ENCODE data around the gene RORC. TPM values are rescaled to one million over a fixed set of nuclear protein-coding genes. Genes with fewer than 3 reads are reported as not detected.
"Not testable (repeated sequence)": the region's sequence is repeated elsewhere in the genome, so short reads cannot be mapped to it uniquely, and the experiment has no call there.

The RORC gene
- total RNA-seq, 1 donor from 2014 or later: 0.10 TPM

DNA sequence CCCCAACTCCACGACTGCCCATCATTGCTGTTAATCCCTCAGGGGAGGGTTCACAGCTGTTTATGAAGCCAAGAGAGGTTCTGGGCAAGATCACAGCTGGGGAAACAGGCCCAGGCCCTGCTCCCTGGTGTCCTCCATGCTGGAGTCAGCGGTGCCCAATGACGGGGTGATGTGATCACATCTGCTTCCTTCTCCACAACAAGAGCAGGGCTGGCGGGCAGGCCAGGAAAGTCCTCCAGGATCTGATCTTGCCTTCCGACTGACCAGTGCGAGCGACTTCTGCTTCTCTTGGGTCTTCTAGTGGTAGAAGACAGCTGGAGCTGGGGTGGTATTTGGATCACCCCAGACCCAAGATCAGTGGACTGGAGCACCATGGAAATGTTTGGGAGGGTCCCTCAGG is 25.4 kb downstream of the RORC start:
- DNase-seq (ENCODE audit: low spot score): peak; percentile 89

- DNase-seq (ENCODE audit: low spot score): peak; percentile 53
These were observed 26.4 kb downstream of the RORC start, which contains the start of gene LINGO4 for GRCh38 chr1:151805066-151805820. LINGO4 (minus strand) TSS chr1:151805419; CDS start chr1:151802704, 2,715 bp downstream.

DNA sequence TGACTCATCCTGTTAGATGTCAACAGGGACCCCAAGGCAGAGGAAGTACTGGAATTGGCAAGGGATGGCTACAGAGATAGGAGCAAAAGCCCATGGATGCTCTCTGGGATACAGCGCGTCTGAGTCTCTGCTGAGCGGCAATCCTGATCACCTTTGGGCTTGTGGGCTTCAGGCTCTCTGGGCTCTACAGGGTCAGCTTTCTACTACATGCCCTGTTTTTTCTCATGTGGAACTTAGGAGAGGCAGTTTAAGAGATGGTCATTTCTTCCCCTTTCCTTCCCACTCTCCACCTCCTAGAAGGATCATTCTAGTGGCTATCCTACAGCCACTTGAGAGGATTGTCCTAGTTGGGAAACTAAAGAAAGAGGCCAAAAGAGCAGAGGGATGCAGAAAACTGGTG is 27.7 kb downstream of the RORC start:
- no peak for DNase-seq (ENCODE audit: low spot score)

- no peak for DNase-seq (ENCODE audit: low spot score)
These were observed 28.4 kb downstream of the RORC start for GRCh38 chr1:151803164-151803563.

GRCh38 chr1:151802372-151802771 is 29.2 kb downstream of the RORC start:
- DNase-seq (ENCODE audit: low spot score): no peak

GRCh38 chr1:151801846-151802245 is 29.8 kb downstream of the RORC start:
- DNase-seq (ENCODE audit: low spot score): no peak

DNA sequence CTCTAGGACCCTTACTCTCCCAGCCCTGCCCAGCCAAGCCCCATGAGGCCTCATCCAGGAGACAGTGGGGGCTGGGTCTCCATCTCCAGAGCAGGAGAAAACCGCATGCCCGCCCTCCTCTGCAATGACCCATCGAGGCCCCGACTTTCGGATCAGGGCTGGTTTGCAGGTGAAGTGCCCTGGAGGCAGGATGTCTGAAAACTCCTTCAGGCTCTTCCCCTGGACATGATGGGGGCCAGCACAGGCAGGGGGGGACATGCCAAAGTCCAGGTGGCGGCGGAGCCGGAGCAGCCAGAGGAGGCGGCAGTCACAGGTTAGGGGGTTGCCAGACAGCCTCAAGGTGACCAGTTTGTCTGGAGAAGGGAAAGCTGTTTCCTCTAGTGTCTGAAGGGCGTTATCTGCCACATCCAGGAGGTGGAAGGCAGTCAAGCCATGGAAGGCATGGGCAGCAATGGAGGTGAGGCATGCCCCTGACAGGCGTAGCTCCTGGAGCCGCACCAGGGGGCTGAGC is 30.2 kb downstream of the RORC start:
- DNase-seq (ENCODE audit: low spot score): no peak

DNA sequence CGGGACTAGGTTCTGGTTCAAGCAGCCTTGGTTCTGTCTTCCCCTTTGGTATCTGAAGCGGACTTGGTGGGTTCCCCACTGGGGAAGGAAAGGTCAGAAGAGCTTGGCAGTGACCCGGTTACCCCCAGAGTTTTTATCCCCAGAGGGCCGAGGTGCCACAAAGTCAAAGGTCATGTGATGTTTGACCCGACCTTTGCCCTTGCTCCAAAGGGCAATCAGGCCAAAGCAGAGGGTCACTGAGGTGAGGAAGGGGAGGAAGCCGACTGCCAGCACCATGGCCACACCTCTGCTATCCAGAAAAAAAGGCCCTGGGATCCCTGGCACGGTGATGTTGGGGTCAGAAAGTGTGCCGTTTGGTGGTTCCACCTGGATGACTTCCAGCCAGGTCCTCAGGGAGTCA is 30.8 kb downstream of the RORC start:
- no peak for DNase-seq (ENCODE audit: low spot score)

- no peak for DNase-seq (ENCODE audit: low spot score)
These were observed 32.2 kb downstream of the RORC start for GRCh38 chr1:151799179-151800022.

- no peak for DNase-seq (ENCODE audit: low spot score)
These were observed 33.0 kb downstream of the RORC start for GRCh38 chr1:151798571-151798970.

- no peak for DNase-seq (ENCODE audit: low spot score)
These were observed 40.5 kb downstream of the RORC start for GRCh38 chr1:151790940-151791651.

DNA sequence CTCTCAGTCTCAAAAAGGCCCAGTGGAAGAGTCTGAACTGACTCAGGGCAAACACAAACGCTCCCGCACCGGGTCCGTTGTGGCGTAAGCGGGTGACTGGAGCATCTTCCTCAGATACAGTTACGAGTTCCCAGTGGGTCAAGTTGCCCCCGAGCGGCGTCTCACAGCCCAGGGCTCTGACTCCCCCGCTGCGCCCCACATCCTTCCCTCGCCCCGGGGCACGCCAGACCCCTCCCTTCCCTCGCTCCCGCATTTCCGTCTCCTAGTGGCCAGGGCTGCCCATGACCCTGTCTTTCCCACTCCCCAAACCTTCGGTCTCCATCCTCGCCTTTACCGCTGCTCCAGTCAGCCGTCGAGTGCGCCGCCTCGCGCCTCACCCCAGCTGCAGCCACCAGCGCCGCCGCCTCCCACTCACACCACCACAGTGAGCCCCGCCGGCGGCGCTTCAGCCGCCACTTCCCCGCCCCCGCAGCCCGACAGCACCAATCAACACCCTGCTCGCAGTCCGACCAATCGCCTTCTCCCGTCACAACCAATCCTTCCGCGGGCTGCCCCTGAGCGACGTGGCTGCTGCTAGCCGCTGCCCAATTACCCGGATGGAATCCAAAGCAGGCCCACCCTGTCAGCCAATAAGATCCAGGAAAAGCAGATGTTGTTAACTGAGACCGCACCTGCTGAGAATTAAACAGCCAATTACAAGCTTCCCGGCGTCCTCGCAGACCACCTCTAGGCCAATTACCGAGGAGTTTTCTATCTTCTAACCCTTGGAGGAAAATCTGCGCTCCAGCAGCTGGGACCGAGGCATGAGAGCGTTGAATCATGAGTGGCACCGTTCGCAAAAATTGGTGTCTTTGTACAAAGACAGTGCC is 41.3 kb downstream of the RORC start, which contains the start of gene TDRKH:
Gene TDRKH, minus strand, starts transcription at position 430 of the 869 bp plus-strand sequence. CDS start 7,478 bp downstream, outside the sequence.
- DNase-seq (ENCODE audit: low spot score): peak; percentile 98

GRCh38 chr1:151787689-151788088 is 43.9 kb downstream of the RORC start:
- DNase-seq (ENCODE audit: low spot score): no peak

DNA sequence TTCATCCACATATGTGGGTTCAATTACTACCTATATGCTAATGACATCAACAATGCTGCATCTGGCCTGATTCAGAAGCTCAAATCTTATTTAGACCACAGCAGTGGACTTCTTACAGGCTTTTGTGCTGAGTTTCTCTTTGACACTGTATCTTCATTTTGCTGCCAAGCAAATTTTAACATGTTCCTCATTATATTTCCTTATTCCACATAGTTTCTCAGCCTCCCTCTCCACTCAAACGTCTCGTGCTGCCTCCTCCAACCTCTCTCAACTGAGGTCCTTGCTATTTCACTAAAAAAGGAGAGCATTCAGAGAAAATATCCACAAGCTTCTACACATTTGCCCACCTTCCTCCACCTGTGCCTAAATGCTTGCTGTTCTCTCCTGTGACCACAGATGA is 47.8 kb downstream of the RORC start:
- DNase-seq (ENCODE audit: low spot score): no peak

- no peak for DNase-seq (ENCODE audit: low spot score)
These were observed 48.9 kb downstream of the RORC start for GRCh38 chr1:151782741-151783140.

GRCh38 chr1:151782026-151782425 is 49.6 kb downstream of the RORC start:
- not testable (repeated sequence) for DNase-seq (ENCODE audit: low spot score)

DNA sequence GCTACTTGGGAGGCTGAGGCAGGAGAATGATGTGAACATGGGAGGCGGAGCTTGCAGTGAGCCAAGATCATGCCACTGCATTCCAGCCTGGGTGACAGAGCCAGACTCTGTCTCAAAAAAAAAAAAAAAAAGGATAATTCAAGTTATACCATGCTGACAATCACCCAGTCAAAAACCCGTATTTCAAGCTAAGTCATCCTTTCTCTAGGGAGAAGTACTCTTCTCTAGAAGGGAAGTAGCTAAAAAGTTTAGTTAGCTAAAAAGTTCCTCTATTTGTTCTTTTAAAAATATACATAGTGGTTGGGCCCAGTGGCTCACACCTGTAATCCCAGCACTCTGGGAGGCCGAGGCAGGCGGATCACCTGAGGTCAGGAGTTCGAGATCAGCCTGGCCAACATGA is 50.9 kb downstream of the RORC start:
- DNase-seq (ENCODE audit: low spot score): not testable (repeated sequence)

- no peak for DNase-seq (ENCODE audit: low spot score)
These were observed 51.8 kb downstream of the RORC start for GRCh38 chr1:151779852-151780251.

DNA sequence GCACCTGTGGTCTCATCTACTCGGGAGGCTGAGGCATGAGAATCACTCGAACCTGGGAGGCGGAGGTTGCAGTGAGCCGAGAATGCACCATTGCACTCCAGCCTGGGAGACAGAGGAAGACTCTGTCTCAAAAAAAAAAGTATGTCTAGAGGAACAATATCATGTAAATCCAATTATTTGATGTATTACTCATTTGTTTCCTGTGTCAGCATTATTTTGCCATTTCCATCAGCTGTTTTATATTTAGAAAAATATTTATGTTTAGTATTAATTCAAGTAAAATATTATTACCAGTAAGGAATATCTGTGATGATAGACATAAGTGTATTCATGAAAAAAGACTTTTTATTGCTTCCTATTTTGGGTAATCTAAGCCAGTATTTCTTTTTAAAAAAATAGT is 54.3 kb downstream of the RORC start:
- no peak for DNase-seq (ENCODE audit: low spot score)

DNA sequence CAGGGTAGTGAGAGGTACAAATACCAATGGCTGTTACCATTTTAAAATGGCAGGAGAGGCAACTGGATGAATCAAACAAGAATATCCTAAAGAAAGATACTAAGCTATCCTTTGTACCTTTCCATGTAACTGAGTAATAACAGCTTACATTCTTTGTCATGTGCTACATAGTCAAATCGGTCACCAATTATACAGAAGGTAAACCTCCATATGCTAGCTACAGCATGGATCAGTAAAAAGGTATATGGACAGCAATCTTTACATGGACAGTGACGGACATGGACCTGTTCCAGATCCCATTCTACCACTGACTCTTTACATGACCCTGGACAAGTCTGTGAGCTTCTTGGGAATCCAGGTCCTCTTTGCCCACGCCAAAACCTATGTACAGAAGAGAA is 54.9 kb downstream of the RORC start:
- DNase-seq (ENCODE audit: low spot score): no peak
